Fibroblast of villous mesenchyme (primary cell): Measurements from ENCODE around the gene WARS2. TPM values are rescaled to one million over a fixed set of nuclear protein-coding genes. Genes with fewer than 3 reads are reported as not detected.
A peak's percentile ranks its signal among the peaks of the same experiment; 100 is the strongest.

ENCODE experiments used
- DNase-seq: peaks from one replicate; pipeline ENCODE4 v3.0.0-alpha.2; 2010; ENCODE audit warnings: low read depth
- H3K4me3 ChIP-seq: 2 replicates; pipeline ENCODE4 v1.5.1; 2011; ENCODE audit warnings: low read depth, mild to moderate bottlenecking, low read length
- CTCF ChIP-seq: IDR thresholded peaks from 2 replicates; pipeline ENCODE4 v1.5.1; 2012; ENCODE audit warnings: low read depth, mild to moderate bottlenecking, low read length; ENCODE audit not compliant: insufficient read depth
- total RNA-seq: library from RNA; depleted of rRNA; stranded (reverse); fragments of >200 nt; gene quantifications from 2 replicates; pipeline ENCODE4 v1.2.3, GENCODE V29; 2012

WARS2 gene
- total RNA-seq, 1 donor = 20.3 TPM

GRCh38 chr1:118987468-118988185 lies 152.8 kb downstream of the WARS2 start:
- peak overlapping the region; percentile 40 for H3K4me3 ChIP-seq
- no peak for TF ChIP-seq CTCF
- DNase-seq = no peak

- no peak for DNase-seq
- TF ChIP-seq CTCF = no peak
- peak overlapping the region; percentile 40 for H3K4me3 ChIP-seq
These were observed 153.6 kb downstream of the WARS2 start for GRCh38 chr1:118986555-118987467.

DNA sequence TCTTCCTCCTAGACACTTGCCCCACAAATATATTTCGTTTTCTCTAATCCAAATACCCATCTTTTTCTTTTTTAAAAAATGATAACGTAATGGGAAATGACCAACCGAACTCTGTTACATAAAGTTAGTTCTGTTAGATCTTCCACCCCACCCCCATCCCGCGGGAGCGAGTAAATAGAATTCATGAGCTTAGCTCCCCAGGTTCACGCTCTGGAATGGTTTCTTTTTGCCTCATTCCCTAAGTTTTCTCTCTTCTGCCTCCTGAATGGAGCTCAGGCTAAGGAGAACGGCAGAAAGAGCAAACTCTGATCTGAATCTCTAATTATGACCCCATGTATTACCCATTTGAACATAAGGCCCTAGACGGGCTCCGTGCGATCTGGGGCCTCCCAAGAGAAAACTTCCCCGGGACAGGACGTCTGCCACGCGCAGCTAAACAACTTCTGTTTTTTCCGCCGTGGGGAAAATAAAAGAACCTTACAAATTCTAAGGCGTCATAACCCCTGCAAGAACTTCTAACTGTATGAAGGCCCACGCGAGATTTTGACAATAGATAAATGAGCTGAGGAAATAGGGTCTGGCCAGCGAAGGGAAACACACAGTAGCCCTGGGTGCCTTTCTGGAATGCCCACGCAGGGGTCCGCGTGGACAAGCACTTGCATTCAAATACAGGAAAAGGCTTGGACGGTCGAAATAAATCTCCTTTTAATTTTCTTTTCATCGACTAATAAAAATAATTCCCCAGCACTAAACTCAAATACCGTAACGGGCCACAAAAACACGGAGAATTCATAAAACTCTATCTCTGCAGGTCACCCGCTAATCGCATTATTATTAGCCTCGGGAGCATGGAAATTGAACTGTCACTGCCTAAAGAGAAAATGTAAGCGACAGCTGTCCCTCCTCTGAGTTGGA lies 154.6 kb downstream of the WARS2 start:
- H3K4me3 ChIP-seq = no peak overlapping the region
- DNase-seq = no peak

GRCh38 chr1:118984722-118985639 lies 155.5 kb downstream of the WARS2 start:
- no peak for DNase-seq
- no peak for TF ChIP-seq CTCF
- no peak overlapping the region for H3K4me3 ChIP-seq

More for the DNA sequence above, 154.6 kb downstream of the WARS2 start:
- TF ChIP-seq CTCF = no peak

GRCh38 chr1:118984086-118984721 lies 156.2 kb downstream of the WARS2 start:
- DNase-seq = peak; percentile 13
- no peak overlapping the region for H3K4me3 ChIP-seq
- no peak for TF ChIP-seq CTCF
